A549 (cell line): ENCODE measurements around the gene PTGDS. TPM values are rescaled to one million over a fixed set of nuclear protein-coding genes. Genes with fewer than 3 reads are reported as not detected.

Experiments
- ATAC-seq, 2 experiments: fragments of 200-7000 bp in 1 of 2; fragments of >200 bp in 1 of 2; cut with Nextera tagmentation in 1 of 2; cut with Tn5 transposase in 1 of 2; 3 replicates each; pipeline versions ENCODE4 v1.8.0 to v1.9.1; 2018 to 2020; ENCODE audit warnings: mild to moderate bottlenecking in 1 of 2, moderate library complexity in 1 of 2
- CTCF ChIA-PET: fragments of 300-600 bp; sonication (Branson Sonifier 250); formaldehyde crosslinking; extraction: SDS; loops from one replicate; lab custom pipeline; 2021; ENCODE audit warnings: antibody characterized with exemption, inconsistent platforms; lab: Yijun Ruan, JAX
- POLR2A ChIA-PET: fragments of 350-600 bp; formaldehyde crosslinking; extraction: SDS; loops from one replicate; lab custom pipeline; 2021; ENCODE audit warnings: antibody characterized with exemption, inconsistent platforms; lab: Yijun Ruan, JAX
- DNase-seq, 2 experiments: peaks; one replicate each; pipeline versions ENCODE4 v3.0.0 to v3.0.0-alpha.2; 2011 to 2016; ENCODE audit warnings: low read depth in 1 of 2, low spot score in 1 of 2
- FAIRE-seq: peaks from 2 replicates; lab custom pipeline; 2011; peaks lifted over from hg19 to GRCh38; lab: Jason Lieb, UNC
- H3K27ac ChIP-seq, 2 experiments: fragments of >200 bp; sonication (Bioruptor Twin); formaldehyde crosslinking; 3 replicates each; pipeline ENCODE4 v1.5.1; 2016 to 2017
- H3K4me1 ChIP-seq: fragments of >200 bp; sonication (Bioruptor Twin); formaldehyde crosslinking; 3 replicates; pipeline ENCODE4 v1.6.1; 2016
- H3K4me2 ChIP-seq: fragments of >200 bp; sonication (Bioruptor Twin); formaldehyde crosslinking; 3 replicates; pipeline ENCODE4 v1.6.1; 2016
- H3K4me3 ChIP-seq: fragments of >200 bp; sonication (Bioruptor Twin); formaldehyde crosslinking; 3 replicates; pipeline ENCODE4 v1.5.1; 2016
- H3K9me3 ChIP-seq: fragments of >200 bp; sonication (Bioruptor Twin); formaldehyde crosslinking; 3 replicates; pipeline ENCODE4 v1.6.1; 2016
- CEBPB ChIP-seq, 2 experiments: fragments of >200 bp in 1 of 2; sonication (Bioruptor Twin) in 1 of 2; formaldehyde crosslinking in 1 of 2; IDR thresholded peaks; 2 replicates each; pipeline ENCODE4 v1.6.1; 2012 to 2016
- EHF ChIP-seq: fragments of 250-450 bp; sonication (Bioruptor Pico); IDR thresholded peaks from 2 replicates; pipeline ENCODE4 v1.5.0; 2020; ENCODE audit warnings: mild to moderate bottlenecking
- FOSL2 ChIP-seq, 2 experiments: fragments of 450-650 bp in 1 of 2; fragments of >200 bp in 1 of 2; sonication (Bioruptor Twin) in 1 of 2; formaldehyde crosslinking; IDR thresholded peaks; 2 replicates each; pipeline versions ENCODE4 v1.5.0 to v1.6.1; 2016 to 2020; ENCODE audit warnings: mild to moderate bottlenecking in 1 of 2, moderate library complexity in 1 of 2
- GATA3 ChIP-seq: IDR thresholded peaks from 2 replicates; pipeline ENCODE4 v1.6.1; 2012; ENCODE audit warnings: borderline replicate concordance
- KDM1A ChIP-seq: fragments of 200-600 bp; sonication (generic); IDR thresholded peaks from 2 replicates; pipeline ENCODE4 v1.6.1; 2016; ENCODE audit warnings: low read depth, mild to moderate bottlenecking
- KDM5A ChIP-seq: fragments of 200-600 bp; sonication (generic); IDR thresholded peaks from 2 replicates; pipeline ENCODE4 v1.6.1; 2016; ENCODE audit warnings: antibody characterized with exemption, mild to moderate bottlenecking
- NFE2L2 ChIP-seq: fragments of 150-350 bp; conservative IDR thresholded peaks from 2 replicates; pipeline ENCODE4 v1.6.1; 2014; ENCODE audit warnings: low read length
- NR3C1 ChIP-seq: fragments of >200 bp; sonication (Bioruptor Twin); formaldehyde crosslinking; IDR thresholded peaks from 3 replicates; pipeline ENCODE4 v1.6.1; 2017
- POLR2A ChIP-seq: IDR thresholded peaks from 2 replicates; pipeline ENCODE4 v1.6.1; 2012; ENCODE audit warnings: mild to moderate bottlenecking, low read length
- RAD21 ChIP-seq, 2 experiments: fragments of >200 bp in 1 of 2; sonication (Bioruptor Twin) in 1 of 2; formaldehyde crosslinking in 1 of 2; IDR thresholded peaks in 1 of 2; conservative IDR thresholded peaks in 1 of 2; 2 replicates in 1 of 2; 3 replicates in 1 of 2; pipeline ENCODE4 v1.6.1; 2012 to 2018; ENCODE audit warnings: inconsistent platforms in 1 of 2
- RCOR1 ChIP-seq: fragments of 150-350 bp; IDR thresholded peaks from 2 replicates; pipeline ENCODE4 v1.6.1; 2014; ENCODE audit warnings: antibody characterized with exemption, low read length, low read depth
- RNF2 ChIP-seq: fragments of 200-600 bp; sonication (generic); IDR thresholded peaks from 2 replicates; pipeline ENCODE4 v1.6.1; 2016; ENCODE audit warnings: low read depth, mild to moderate bottlenecking, antibody characterized with exemption, moderate library complexity, borderline replicate concordance
- SMC3 ChIP-seq: fragments of >200 bp; sonication (Bioruptor Twin); formaldehyde crosslinking; IDR thresholded peaks from 3 replicates; pipeline ENCODE4 v1.6.1; 2018; ENCODE audit warnings: inconsistent platforms
- ZC3H11A ChIP-seq: fragments of 450-650 bp; IDR thresholded peaks from 2 replicates; pipeline ENCODE4 v1.6.1; 2014; ENCODE audit warnings: antibody characterized with exemption, mild to moderate bottlenecking
- ZFP36 ChIP-seq: fragments of 450-650 bp; IDR thresholded peaks from 2 replicates; pipeline ENCODE4 v1.6.1; 2014; ENCODE audit warnings: borderline replicate concordance; ENCODE audit not compliant: partially characterized antibody
- WGBS: methylation state at CpG from one replicate; pipeline ENCODE4 v1.1.6; 2017; ENCODE audit errors: missing lambda C conversion rate; 5-methylcytosine and 5-hydroxymethylcytosine counted together
- polyA plus RNA-seq, 4 experiments: library from polyadenylated mRNA; depleted of rRNA in 3 of 4; stranded (reverse); fragments of >200 nt; fragmentation: RNase III in 1 of 4; extraction: RNeasy Plus Mini Kit Qiagen cat#74134 plus additional on column Dnase treatment in 1 of 4; gene quantifications; 2 replicates in 3 of 4; 3 replicates in 1 of 4; pipeline ENCODE4 v1.2.3, GENCODE V29; 2011 to 2017
- TF ChIP-seq, protein P1 (sequence below): fragments of >200 bp; sonication (Bioruptor Twin); formaldehyde crosslinking; IDR thresholded peaks from 3 replicates; pipeline ENCODE4 v1.5.1; 2016
- TF ChIP-seq, protein P2 (sequence below): IDR thresholded peaks from 2 replicates; pipeline ENCODE4 v1.6.1; 2012

Gene PTGDS
- polyA plus RNA-seq, 2 of the 4 experiments (the other 2 are of a cell fraction): 0.26 to 0.31 TPM

DNA sequence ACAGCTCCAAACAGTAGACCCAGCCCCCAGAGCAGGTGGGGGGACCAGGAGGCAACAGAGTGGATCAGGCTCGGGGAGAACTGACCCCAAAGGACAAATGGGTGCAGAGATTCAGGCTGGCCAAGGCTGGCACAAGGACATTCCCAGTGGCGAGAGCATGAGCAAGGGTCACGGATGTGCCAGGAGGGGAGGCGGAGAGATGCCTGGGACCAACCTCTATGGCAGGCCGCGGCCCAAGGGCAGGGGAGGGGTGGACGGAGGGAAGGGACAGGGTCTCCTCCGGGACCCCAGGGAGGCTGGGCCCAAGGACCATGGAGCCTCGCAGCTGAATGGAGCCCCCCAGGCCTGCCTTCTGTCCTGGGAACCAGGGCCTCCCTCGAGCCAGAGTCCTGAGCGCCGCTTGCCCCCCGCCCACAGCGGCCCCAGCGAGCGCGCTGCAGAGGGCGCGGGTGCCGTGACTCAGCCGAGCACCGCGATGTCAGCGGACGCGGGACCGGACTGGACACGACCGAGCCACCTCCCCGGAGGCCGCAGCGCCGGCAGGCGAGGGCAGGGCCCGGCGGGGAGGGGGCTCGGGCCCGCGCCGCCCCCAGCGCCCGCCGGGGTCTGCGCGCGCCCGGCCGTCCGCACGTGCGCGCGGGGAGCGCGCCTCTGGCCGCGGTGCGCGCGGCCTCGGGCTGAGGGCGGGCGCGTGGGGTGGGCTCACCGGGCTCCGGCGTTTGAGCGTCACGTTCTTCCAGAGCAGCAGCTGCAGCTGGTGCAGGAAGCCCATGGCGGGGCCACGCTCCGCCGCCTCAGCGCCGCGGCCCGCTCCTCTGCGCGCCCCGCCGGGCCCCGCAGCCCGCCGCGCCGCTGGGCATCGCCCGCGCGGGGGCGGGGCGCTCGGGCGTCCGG lies 50.3 kb downstream of the PTGDS start, which contains the start of gene ABCA2:
Gene ABCA2 (minus strand): TSS at position 869 of the 894 bp plus-strand sequence. CDS start 97 bp downstream, at position 772.
- H3K4me1 ChIP-seq: peaks cover 28% of the 10 kb centered on the region
- peak within 1 kb of the TSS; percentile 100 for H3K4me2 ChIP-seq
- ChIA-PET CTCF (interaction anchor here (0.6 to 20.4 kb wide), 26 partner anchors 9 to 339 kb away, joined by 3 to 282 read pairs (median 7); partner anchors contain the start of genes C8G, CLIC3, ENTPD2 and FBXW5), POLR2A (interaction anchor here (1.9 kb wide), 1 partner anchor 19 kb away, joined by 5 read pairs; the partner anchor contains the start of gene NPDC1)
- no peak for FAIRE-seq
- no peak for DNase-seq
- no peak for TF ChIP-seq CEBPB (IDR thresholded peaks at IDR 0.05)
- no peak for TF ChIP-seq GATA3
- no peak for TF ChIP-seq FOSL2 (IDR thresholded peaks at IDR 0.05)
- peak; percentile 30; the same call in 1 of the 2 replicates for TF ChIP-seq FOSL2 (CRISPR knock-in tag; IDR thresholded peaks at IDR 0.05)
- TF ChIP-seq ZC3H11A: no peak
- TF ChIP-seq ZFP36: no peak
- TF ChIP-seq POLR2A: peak; percentile 32
- ATAC-seq: peak; percentile 2 to 4; a peak in 3 of 6 replicates
- WGBS: 7% methylated on average over 30 of the region's 95 CpGs
- no peaks in the 10 kb centered on the region for H3K9me3 ChIP-seq
- peak within 1 kb of the TSS; percentile 74 for H3K4me3 ChIP-seq
- H3K27ac ChIP-seq: peak within 1 kb of the TSS; percentile 82 to 92

DNA sequence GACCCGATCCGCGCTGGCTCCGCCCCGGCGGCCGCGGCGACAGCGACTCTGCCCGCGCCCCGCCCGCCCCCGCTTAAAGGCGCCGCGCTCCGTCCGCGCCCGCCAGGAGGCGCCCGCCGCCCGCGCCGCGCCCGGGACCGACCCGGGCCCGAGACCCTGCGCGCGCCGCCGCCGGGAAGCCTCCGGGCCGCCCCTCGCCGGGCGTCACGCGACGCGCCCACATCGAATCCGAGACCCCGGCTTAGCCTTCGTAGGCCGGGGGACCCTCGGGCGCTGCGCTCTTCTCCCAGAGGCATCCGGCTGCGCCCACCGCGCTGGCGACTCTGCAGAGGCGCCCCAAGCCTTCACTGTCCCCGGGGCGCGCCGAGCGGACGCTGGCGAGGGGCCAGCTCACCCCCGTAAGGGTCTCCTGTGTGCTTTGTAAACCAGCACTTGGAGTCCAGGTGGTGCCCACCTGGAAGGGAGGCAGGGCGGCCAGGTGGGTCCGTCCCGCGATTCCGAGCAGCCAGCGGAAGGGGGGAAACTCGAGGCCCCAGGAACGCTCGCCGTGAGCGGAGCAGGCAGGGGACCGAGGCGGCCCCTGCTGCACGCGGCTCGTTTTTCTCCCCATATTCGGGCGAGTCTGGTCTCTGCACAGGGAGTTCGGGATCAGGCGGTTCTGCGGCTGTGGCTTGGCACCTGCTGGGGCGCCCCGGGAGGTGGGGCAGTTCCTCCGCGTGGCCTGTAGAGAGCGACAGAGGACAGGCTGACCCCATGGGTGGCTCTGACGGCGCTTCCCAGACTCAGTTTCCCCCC lies 51.2 kb downstream of the PTGDS start:
- DNase-seq: peak in 1 of 2 experiments; percentile 64
- peak overlapping the region; percentile 74 for H3K4me3 ChIP-seq
- H3K4me2 ChIP-seq: peak overlapping the region; percentile 100
- TF ChIP-seq RNF2: peak; percentile 58; the same call in 1 of the 2 replicates
- no peak for TF ChIP-seq EHF (CRISPR knock-in tag)
- 0 out of 2 replicates have a peak, but pooled peaks have one; percentile 0 for TF ChIP-seq POLR2A
- TF ChIP-seq, protein P1, sequence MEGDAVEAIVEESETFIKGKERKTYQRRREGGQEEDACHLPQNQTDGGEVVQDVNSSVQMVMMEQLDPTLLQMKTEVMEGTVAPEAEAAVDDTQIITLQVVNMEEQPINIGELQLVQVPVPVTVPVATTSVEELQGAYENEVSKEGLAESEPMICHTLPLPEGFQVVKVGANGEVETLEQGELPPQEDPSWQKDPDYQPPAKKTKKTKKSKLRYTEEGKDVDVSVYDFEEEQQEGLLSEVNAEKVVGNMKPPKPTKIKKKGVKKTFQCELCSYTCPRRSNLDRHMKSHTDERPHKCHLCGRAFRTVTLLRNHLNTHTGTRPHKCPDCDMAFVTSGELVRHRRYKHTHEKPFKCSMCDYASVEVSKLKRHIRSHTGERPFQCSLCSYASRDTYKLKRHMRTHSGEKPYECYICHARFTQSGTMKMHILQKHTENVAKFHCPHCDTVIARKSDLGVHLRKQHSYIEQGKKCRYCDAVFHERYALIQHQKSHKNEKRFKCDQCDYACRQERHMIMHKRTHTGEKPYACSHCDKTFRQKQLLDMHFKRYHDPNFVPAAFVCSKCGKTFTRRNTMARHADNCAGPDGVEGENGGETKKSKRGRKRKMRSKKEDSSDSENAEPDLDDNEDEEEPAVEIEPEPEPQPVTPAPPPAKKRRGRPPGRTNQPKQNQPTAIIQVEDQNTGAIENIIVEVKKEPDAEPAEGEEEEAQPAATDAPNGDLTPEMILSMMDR: peak; percentile 66
- TF ChIP-seq, protein P2, sequence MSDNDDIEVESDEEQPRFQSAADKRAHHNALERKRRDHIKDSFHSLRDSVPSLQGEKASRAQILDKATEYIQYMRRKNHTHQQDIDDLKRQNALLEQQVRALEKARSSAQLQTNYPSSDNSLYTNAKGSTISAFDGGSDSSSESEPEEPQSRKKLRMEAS: 0 out of 2 replicates have a peak, but pooled peaks have one; percentile 8
- no peak for TF ChIP-seq KDM5A
- TF ChIP-seq RCOR1: no peak
- TF ChIP-seq, all 56 proteins: peak for 4
- no peaks in the 10 kb centered on the region for H3K9me3 ChIP-seq
- ChIA-PET CTCF (interaction anchor here (0.8 to 20.4 kb wide), 74 partner anchors 9 to 340 kb away, joined by 3 to 282 read pairs (median 5); partner anchors contain the start of genes AJM1, C8G, CLIC3 and CYSRT1), POLR2A (interaction anchor here (1.0 to 1.9 kb wide), 4 partner anchors 18 to 101 kb away, joined by 3 to 8 read pairs (median 4); partner anchors contain the start of genes CLIC3, NPDC1 and PAXX)
- peaks cover 25% of the 10 kb centered on the region for H3K4me1 ChIP-seq
- H3K27ac ChIP-seq: peak overlapping the region; percentile 82 to 92
- FAIRE-seq (no peak), ATAC-seq (peak; percentile 49 to 69)
- 0% methylated on average over 22 of the region's 98 CpGs for WGBS

DNA sequence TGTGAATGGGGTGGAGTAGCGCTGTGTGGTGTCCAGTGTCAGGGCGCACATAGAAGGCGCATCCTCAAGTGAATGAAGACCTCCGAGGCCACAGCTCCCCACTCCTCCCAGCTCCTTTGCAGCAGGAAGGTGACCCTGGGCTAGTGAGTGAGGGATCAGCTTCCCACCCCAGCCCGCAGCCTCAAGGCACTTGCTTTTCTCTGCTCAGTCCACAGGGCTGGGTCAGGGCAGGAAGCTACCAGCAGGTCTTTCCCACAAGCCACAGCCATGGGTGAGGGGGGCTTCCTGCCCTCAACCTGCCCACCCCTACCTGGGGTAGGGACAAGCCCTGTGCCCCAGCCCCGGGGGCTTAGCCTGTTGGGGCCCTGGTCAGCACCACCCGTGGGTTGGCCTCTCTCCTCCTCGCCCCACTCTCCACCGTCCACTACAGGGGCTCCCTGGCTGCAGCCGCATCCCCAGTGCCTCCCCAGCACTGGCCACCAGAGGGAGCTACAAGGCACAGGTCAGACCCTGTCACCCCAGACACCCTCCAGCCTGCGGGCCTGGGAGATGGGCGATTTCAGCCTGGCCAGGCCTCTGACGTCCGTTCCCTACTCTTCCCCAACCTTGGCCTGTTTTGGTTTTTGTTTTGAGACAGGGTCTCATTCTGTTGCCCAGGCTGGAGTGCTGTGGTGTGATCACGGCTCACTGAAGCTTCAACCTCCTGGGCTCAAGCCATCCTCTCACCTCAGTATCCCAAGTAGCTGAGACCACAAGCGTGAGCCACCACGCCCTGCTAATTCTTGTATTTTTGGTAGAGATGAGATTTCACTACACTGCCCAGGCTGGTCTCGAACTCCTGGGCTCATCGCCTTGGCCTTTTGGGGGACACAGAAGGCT lies 52.0 kb downstream of the PTGDS start:
- ChIA-PET CTCF (interaction anchor here (0.5 to 20.4 kb wide), 83 partner anchors 8 to 341 kb away, joined by 3 to 282 read pairs (median 5); partner anchors contain the start of genes AJM1, ANAPC2, C8G and CLIC3), POLR2A (interaction anchor here (1.0 to 1.9 kb wide), 4 partner anchors 17 to 100 kb away, joined by 3 to 8 read pairs (median 4); partner anchors contain the start of genes CLIC3, NPDC1 and PAXX)
- Histone ChIP-seq H3K4me1 (peaks cover 26% of the 10 kb centered on the region), H3K9me3 (no peaks in the 10 kb centered on the region), H3K4me2 (peak overlapping the region; percentile 100), H3K4me3 (peak overlapping the region; percentile 74; the same call in 1 of the 3 replicates), H3K27ac (peak overlapping the region in 1 of 2 experiments; percentile 92; a peak in 4 of 6 replicates)
- WGBS: 22% methylated on average over 19 of the region's 19 CpGs
- ATAC-seq: peak; percentile 63 to 90
- TF ChIP-seq KDM1A (no peak), SMC3 (peak; percentile 41; the same call in 2 of the 3 replicates), RAD21 (conservative IDR thresholded peaks at IDR 0.05 in 1 of 2, IDR thresholded peaks at IDR 0.05 in 1 of 2) (peak in 1 of 2 experiments; percentile 49; a peak in 2 of 5 replicates), NR3C1 (no peak), NFE2L2 (no peak)
- TF ChIP-seq, protein P2: 0 out of 2 replicates have a peak, but pooled peaks have one; percentile 23
- TF ChIP-seq, protein P1: peak; percentile 67
- no peak for FAIRE-seq
- peak; percentile 67 to 73 for DNase-seq
